SW480 (cell line): Measurements from ENCODE around the gene NPNT.

Experiments
- DNase-seq: peaks from one replicate; pipeline ENCODE4 v3.0.0-alpha.2; 2016; ENCODE audit warnings: low spot score

The NPNT gene

GRCh38 chr4:105917171-105917685 lies 22.0 kb downstream of the NPNT start:
- no peak for DNase-seq

GRCh38 chr4:105921301-105921700 lies 26.0 kb downstream of the NPNT start:
- DNase-seq = no peak

DNA sequence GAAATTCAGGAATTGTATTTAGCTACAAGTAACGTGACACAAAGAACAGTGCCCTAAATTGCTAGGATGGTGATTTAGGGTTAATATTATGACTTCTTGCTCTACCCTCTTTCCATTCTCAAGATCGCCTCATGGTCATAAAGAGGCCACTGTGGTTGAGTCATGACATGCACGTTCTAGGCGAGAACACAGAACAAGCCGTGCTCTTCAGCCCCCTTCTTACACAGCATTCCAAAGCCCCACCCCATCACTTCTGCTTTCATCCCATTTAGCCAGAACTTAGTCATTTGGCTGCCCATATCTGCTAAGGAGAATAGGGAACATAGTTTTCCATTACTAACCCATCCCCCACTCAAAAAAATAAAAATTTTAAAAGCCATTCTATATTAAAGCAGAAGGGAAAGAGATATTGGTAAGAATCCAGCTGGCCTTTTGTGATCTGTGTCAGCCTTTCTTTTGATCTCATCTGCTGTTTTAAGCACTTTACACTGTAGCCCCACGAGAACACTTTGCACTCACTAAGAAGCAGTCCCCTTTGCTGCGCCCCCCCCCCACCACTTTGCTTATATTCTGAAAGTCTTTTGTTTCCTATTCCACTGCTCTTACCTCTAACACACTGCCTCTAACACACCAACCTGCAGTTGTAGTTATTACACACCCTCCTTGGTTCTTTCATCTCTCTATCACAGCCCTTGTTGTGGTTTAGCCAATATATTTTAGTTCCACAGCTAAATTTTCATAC lies 28.4 kb downstream of the NPNT start:
- DNase-seq = peak; percentile 77

- peak; percentile 57 for DNase-seq
Measured at GRCh38 chr4:105924341-105924740, 29.1 kb downstream of the NPNT start.

DNA sequence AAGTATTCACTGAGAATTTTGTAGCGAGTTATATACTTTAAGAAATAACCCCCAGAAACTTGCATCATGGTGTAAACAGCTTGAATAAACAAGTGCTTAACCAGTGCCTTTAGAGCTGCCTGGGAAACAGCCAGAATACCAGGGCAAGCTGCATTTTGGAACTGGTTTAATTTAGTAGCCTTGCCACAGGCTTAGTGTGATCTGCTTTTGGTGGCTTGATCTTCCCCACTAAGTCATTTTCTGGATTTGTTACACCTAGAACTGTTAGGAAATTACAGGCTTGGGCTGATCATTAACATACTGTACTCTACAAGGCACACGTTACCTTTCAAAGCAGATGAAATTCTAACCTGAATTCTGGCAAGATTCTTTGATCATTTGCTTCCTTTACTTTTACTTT lies 35.4 kb downstream of the NPNT start:
- no peak for DNase-seq

GRCh38 chr4:105933083-105933482 lies 37.8 kb downstream of the NPNT start:
- no peak for DNase-seq

GRCh38 chr4:105934386-105934785 lies 39.1 kb downstream of the NPNT start:
- DNase-seq = no peak

- no peak for DNase-seq
Measured at GRCh38 chr4:105936901-105937300, 41.6 kb downstream of the NPNT start.

- DNase-seq = no peak
Measured at GRCh38 chr4:105937759-105938158, 42.5 kb downstream of the NPNT start.

DNA sequence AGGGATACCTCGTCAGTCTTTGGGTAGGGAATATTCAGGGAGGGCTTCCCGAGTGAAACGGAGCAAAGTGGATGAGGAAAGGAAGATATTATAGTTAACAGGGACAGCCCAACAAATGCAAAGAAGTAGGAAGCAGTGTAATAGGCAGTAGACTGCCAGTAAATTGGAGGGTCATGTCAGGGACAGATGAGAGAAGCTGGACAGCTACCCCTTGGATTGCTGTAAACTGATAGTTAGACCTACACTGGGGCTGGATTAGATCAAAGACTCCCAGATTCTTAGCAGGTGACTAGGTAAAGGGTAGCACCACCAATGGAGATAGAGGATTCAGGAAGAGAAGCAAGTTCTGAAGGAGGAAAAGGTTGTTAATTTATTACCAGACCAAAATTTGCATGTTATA lies 48.0 kb downstream of the NPNT start:
- no peak for DNase-seq

DNA sequence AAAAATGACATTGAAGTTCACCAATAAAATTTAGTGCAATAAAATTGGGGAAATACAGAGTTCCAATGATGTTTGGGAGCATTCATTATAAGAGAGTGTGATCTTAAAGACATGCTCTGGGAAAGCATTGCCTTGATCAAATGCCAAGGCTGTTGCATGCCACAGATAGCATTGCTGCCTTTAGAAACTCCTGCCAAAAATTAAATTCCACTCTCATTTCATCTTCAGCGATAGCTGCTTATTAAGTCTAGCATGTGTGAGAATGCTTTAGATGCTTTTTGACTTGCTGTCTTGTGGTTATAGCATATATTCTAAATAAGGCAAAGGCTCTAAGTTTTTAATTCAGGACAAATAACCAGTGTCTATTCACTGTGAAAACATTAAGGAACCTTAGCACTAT lies 49.3 kb downstream of the NPNT start:
- DNase-seq = no peak

DNA sequence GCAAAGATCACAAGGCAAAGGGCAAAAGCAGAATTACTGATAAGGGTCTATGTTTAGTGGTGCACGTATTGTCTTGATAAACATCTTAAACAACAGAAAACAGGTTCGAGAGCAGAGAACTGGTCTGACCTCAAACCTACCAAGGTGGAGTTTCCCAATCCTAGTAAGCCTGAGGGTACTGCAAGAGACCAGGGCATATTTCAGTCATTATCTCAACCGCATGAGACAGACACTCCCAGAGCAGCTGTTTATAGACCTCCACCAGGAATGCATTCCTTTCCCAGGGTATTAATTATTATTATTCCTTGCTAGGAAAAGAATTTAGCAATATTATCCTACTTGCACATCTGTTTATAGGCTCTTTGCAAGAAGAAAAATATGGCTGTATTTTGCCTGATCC lies 51.5 kb downstream of the NPNT start:
- DNase-seq = no peak

- no peak for DNase-seq
Measured at GRCh38 chr4:105950701-105951100, 55.4 kb downstream of the NPNT start.

DNA sequence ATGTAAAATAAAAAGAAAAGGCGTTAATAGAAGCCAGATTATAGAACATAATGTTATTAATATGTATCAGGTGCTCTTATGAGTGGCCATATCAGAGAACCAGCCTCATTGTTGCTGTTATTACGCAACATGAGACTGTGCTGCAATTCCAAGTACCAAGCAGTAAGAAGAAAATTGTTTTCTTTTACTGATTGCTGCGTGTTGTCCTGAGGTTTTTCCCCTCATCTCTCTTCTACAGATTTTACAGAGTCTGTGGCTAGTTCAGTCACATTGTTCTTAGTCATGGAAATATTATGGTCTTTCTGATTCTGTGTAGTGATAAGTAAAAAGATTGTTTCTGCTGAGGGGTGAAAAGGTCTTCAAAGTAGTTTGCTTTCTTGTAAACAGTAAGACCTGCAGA lies 55.9 kb downstream of the NPNT start:
- no peak for DNase-seq

GRCh38 chr4:105952591-105952990 lies 57.3 kb downstream of the NPNT start:
- no peak for DNase-seq

GRCh38 chr4:105956569-105956968 lies 61.3 kb downstream of the NPNT start:
- no peak for DNase-seq

DNA sequence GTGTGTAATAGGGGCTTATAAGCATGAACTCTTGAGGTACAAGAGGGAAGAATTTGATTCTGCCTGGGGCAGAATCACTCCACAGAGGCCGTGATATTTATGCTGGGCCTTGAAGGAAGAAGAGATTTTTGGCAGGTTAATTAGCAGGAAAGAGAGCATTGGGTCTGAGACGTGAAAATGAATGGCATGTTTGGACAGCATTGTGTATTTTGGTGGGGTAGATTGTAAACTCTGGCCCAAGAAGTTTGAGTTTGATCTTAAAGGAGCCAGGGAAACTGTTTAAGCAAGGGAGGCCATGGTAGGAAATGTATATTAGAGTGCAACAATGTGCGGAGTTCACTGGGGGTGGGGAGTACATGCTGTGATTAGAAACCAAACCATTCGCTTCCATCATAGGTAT lies 62.4 kb downstream of the NPNT start:
- no peak for DNase-seq

GRCh38 chr4:105963461-105964400 lies 68.5 kb downstream of the NPNT start:
- no peak for DNase-seq

DNA sequence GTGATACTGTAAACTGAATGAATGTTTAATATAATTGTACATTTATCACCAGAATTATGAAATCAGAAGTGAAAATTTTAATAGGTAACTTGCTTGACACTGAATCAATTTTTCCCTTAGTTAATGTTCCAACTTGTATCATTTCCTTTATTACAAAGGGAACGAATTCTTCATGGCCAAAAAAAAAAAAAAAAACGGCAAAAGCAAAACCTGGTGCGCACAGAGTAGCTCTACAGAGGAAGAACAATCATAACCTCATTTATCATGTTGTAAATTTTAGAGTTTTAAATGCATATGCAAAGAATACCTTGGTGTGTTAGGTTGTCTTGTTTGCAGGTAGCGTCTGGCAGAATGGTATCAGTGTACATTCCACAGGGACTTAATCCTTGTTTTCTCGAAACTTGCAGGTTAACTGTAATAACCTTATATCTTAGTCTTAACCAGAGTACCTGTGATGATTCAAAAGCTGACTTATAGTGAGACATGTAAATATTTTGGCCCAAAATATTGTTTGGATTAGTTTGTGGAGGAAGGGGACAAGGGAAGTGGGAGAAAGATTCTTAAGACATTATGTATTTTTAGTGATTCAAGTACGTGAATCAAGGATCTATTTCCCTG lies 70.0 kb downstream of the NPNT start:
- DNase-seq = no peak

- no peak for DNase-seq
Measured at GRCh38 chr4:105966051-105966450, 70.8 kb downstream of the NPNT start.

DNA sequence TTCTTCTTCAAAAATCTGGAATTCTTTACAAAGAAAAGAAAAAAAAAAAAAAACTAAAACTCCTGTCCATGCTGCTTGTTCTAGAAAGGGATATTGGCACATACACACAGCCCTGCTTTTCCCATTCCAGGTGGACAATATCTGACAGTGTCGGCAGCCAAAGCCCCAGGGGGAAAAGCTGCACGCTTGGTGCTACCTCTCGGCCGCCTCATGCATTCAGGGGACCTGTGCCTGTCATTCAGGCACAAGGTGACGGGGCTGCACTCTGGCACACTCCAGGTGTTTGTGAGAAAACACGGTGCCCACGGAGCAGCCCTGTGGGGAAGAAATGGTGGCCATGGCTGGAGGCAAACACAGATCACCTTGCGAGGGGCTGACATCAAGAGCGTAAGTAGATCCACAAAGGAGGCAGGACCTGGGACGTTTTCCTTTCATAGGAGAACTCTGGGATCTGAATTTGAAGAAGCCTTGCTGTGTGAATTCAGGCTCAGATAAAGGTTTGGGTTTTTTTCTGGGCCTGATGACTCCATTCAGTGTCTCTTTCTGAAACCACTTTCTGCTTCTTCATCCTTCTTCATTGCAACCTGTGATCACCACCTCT lies 71.9 kb downstream of the NPNT start:
- DNase-seq = no peak

- DNase-seq = no peak
Measured at GRCh38 chr4:105969575-105969974, 74.3 kb downstream of the NPNT start.
